GM12864 (cell line): ENCODE measurements around the gene TAF1B.

ENCODE experiments used
- DNase-seq: peaks from one replicate; pipeline ENCODE4 v3.0.0-alpha.2; 2011; ENCODE audit warnings: low read depth
- H3K4me3 ChIP-seq: 2 replicates; pipeline ENCODE4 v1.5.1; 2011; ENCODE audit warnings: mild to moderate bottlenecking, low read depth, low read length, control low read depth
- TF ChIP-seq, protein P1 (sequence below): IDR thresholded peaks from 2 replicates; pipeline ENCODE4 v1.5.1; 2011; ENCODE audit warnings: low read depth, mild to moderate bottlenecking, moderate library complexity, low read length, control low read depth, inconsistent platforms; ENCODE audit errors: missing control alignments

Gene TAF1B

DNA sequence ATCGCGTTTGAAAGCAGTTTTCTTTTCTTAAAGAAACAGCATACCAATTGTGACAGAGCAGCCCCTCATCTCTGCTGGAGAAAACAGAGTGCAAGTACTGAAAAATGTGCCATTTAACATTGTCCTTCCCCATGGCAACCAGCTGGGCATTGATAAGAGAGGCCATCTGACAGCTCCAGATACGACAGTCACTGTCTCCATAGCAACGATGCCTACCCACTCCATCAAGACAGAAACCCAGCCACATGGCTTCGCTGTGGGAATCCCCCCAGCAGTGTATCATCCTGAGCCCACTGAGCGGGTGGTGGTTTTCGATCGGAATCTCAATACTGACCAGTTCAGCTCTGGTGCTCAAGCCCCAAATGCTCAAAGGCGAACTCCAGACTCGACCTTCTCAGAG, 117.7 kb downstream of the TAF1B start:
- TF ChIP-seq, protein P1, sequence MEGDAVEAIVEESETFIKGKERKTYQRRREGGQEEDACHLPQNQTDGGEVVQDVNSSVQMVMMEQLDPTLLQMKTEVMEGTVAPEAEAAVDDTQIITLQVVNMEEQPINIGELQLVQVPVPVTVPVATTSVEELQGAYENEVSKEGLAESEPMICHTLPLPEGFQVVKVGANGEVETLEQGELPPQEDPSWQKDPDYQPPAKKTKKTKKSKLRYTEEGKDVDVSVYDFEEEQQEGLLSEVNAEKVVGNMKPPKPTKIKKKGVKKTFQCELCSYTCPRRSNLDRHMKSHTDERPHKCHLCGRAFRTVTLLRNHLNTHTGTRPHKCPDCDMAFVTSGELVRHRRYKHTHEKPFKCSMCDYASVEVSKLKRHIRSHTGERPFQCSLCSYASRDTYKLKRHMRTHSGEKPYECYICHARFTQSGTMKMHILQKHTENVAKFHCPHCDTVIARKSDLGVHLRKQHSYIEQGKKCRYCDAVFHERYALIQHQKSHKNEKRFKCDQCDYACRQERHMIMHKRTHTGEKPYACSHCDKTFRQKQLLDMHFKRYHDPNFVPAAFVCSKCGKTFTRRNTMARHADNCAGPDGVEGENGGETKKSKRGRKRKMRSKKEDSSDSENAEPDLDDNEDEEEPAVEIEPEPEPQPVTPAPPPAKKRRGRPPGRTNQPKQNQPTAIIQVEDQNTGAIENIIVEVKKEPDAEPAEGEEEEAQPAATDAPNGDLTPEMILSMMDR = no peak
- no peak for DNase-seq

DNA sequence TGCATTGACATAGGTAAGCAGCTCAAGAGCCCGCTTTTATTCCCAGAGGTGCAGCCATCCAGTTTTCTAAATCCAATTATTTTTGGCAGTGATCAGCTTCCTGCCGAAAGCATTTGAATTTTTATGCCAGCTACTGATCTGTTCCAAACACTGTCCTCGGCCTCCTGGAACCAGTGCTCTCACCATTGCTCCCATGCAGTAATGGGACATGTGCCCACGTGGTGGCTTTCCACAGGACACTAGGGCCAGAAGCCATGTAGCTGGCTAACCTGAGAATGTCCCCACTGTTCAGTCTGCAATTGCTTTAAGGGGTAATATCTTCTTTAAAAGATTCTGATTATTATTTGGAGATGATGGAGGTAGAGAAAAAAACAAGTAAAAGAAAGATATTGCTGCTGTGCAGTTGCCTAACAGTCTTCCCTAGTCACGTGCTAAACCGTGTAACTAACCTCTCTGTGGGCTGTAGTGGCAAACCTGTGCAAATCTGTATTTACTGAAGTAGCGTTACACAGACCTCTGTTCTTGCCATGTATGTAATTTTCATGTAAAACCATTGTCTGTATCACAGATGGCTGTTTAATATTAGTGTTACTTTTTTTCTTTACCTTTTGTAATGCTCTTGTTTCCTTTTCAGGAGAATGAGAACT, 121.2 kb downstream of the TAF1B start:
- TF ChIP-seq, protein P1 = no peak
- no peak for DNase-seq

More for the DNA sequence above, 117.7 kb downstream of the TAF1B start:
- no peak overlapping the region for H3K4me3 ChIP-seq

DNA sequence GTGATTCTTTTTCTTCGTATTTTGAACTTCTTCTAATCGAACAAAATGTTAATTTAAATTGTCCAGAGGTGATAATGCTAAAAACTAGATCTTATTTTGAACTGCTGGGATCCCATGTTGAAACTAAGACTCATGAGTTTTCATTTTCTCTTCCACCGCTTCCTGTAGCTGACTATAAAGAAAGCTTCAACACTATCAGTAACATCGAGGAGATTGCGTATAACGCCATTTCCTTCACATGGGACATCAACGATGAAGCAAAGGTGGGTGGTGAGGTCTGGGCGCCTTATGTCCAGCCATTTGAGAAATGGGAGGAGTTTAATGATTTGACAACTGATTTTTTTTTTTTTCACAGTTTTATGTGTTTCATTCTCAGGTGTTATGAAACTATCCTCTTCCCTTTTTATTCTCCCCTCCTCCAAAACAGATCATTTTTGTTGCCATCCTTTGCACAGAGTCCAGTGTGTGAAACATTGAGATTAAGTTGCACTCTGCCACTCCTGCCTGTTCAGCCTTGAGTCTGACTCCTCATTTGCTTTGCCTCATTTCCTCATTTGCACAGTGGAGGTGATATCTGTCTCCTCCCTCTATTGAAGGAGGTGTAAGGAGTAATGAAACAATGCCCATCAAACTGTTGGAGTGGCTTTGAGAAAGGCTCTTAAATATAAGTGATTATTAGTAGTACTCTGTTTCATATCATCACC, 122.0 kb downstream of the TAF1B start:
- no peak for DNase-seq
- TF ChIP-seq, protein P1 = no peak
- no peak overlapping the region for H3K4me3 ChIP-seq

More for the DNA sequence above, 121.2 kb downstream of the TAF1B start:
- no peak overlapping the region for H3K4me3 ChIP-seq

DNA sequence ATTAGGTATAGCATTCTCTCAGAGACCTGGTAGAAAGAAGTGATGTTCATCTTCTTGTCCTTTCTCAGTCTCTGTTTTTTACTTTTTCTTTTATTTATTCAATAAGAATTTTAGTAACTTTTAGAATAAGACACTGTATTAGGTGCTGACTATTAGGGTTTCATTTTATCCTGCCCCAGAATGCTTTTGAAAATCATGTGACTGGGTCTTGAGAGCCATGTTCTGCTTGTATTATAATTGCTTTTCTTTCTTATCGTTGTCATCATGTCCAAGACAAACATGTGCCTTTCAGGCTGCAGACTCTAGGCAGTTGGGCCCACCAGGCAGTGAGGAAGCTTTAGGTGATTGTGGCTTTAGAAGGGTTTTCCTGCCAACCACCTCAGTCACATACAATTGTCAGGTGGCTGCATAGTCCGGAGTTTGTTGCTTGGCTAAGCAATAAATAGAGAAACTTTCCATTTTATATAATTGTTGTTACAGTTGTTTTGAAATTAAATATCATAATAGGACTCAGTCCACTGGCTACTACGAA, 123.3 kb downstream of the TAF1B start:
- TF ChIP-seq, protein P1 = no peak
- no peak for DNase-seq
- no peak overlapping the region for H3K4me3 ChIP-seq

DNA sequence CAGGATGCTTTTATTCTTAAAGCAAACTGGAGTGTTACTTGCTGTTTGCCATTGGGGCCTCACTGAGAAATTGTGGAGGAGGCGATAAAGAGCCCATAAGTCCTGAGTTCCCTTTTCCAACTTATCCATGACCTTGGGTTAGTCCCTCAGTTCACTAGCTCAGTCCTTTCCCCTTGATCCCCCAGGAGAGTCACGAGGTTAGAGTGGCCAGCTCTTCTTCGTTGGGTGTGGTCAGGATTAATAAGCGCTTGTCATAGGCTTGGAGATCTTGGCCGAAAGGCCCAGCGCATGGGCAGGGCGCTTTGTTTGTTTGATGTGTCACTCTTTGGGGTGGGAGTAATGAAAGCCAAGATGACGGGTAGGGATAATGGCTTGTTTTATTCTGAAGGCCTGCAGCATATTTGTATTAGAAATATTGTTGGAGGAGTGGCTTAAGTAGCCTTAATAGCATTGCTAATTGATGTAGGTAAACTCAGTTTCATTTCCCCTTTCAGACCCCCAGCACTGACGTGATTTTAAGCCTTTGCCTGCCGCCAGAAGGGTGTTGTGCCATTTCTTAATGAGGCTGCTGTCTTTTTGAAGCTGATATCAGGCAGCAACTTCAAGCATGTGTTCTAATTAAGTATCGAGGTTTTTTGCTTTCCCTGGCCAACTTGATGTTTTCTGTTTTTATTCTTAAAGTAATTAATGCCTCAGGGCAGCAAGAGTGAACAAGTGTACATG, 123.9 kb downstream of the TAF1B start:
- H3K4me3 ChIP-seq = no peak overlapping the region
- TF ChIP-seq, protein P1 = no peak
- peak; percentile 24 for DNase-seq

DNA sequence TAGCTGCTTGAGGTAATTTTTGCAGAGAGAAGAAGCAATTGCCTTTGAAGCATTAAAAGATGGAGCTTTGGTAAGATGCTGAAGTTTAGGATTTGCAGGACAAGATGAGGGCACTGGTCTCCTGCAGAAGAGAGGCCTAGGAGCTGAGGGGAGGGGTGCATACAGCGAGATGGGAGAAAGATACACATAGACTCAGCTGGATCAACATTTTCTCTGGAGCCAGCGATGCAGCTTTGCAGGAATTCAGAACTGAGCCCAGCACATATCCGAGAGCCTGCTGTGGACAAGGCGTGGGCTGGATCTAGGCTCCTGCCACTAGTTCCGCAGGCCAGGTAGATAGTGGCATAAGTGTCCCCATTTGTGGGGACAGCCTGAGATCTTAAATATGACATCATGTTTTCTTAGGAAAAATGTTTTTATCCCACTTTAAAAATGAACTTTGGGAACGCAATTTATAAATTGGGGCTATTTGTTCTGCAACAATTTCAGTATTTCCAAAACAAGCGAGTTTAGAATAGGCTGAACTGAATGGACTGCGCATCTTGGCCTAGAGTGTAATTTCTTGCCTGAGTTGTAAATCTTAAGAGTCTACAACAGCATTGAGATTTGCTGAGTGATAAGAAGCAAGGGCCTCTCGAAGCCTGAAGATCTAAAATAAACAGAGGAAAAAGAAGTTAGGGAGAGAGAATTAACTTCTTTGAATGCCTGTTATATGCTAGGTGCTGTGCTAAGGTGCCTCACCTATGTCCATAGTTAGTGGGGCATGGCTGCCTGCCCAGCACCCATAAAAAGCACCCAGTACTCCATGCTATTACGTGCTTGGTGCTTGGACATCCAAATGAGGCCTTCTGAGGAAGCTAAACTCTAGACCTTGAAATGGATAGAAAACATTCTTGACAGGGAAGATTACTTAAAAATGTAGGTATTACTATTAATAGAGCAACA, 125.6 kb downstream of the TAF1B start:
- DNase-seq = no peak
- TF ChIP-seq, protein P1 = no peak
- no peak overlapping the region for H3K4me3 ChIP-seq
